Fibroblast of lung (primary cell): ENCODE data around the gene RAB8A. TPM values are rescaled to one million over a fixed set of nuclear protein-coding genes. Genes with fewer than 3 reads are reported as not detected.

Source experiments
- DNase-seq, 2 donors: peaks; one replicate each; pipeline versions ENCODE4 v3.0.0 to v3.0.0-alpha.2; 2010; ENCODE audit warnings: low read depth in 2 of 2
- H2AFZ ChIP-seq: 2 replicates; pipeline ENCODE4 v1.5.1; 2012; ENCODE audit warnings: low read length, control low read depth, inconsistent platforms
- H3K27ac ChIP-seq: 2 replicates; pipeline ENCODE4 v1.5.1; 2011; ENCODE audit warnings: low read length, control low read depth; ENCODE audit not compliant: insufficient read depth
- H3K27me3 ChIP-seq: 2 replicates; pipeline ENCODE4 v1.5.1; 2011; ENCODE audit warnings: mild to moderate bottlenecking, low read length; ENCODE audit not compliant: control insufficient read depth, insufficient read depth
- H3K36me3 ChIP-seq: 2 replicates; pipeline ENCODE4 v1.5.1; 2011; ENCODE audit warnings: low read length; ENCODE audit not compliant: control insufficient read depth, insufficient read depth
- H3K4me1 ChIP-seq: 2 replicates; pipeline ENCODE4 v1.5.1; 2011; ENCODE audit warnings: low read length; ENCODE audit not compliant: control insufficient read depth, insufficient read depth; ENCODE audit errors: extremely low read depth
- H3K4me2 ChIP-seq: 2 replicates; pipeline ENCODE4 v1.5.1; 2011; ENCODE audit warnings: low read length, control low read depth; ENCODE audit not compliant: insufficient read depth; ENCODE audit errors: extremely low read depth
- H3K4me3 ChIP-seq, 4 experiments: fragments of 200-600 bp in 1 of 4; sonication (generic) in 1 of 4; replicated peaks in 1 of 4; 2 replicates each; pipeline ENCODE4 v1.5.1; 2011 to 2016; ENCODE audit warnings: low read length in 4 of 4, low read depth in 3 of 4, mild to moderate bottlenecking in 3 of 4, control low read depth in 2 of 4, inconsistent platforms in 1 of 4, mixed read lengths in 1 of 4; ENCODE audit not compliant: insufficient read depth in 1 of 4; ENCODE audit errors: control extremely low read depth in 1 of 4
- H3K79me2 ChIP-seq: 2 replicates; pipeline ENCODE4 v1.5.1; 2012; ENCODE audit warnings: mild to moderate bottlenecking, low read length, inconsistent platforms; ENCODE audit not compliant: control insufficient read depth, insufficient read depth
- H3K9ac ChIP-seq: 2 replicates; pipeline ENCODE4 v1.5.1; 2011; ENCODE audit warnings: mild to moderate bottlenecking, low read length, control low read depth; ENCODE audit not compliant: insufficient read depth
- H3K9me3 ChIP-seq: 2 replicates; pipeline ENCODE4 v1.5.1; 2012; ENCODE audit warnings: low read depth, low read length; ENCODE audit not compliant: control insufficient read depth, insufficient read depth
- H4K20me1 ChIP-seq: 2 replicates; pipeline ENCODE4 v1.5.1; 2011; ENCODE audit warnings: low read length; ENCODE audit not compliant: control insufficient read depth, insufficient read depth; ENCODE audit errors: extremely low read depth
- EZH2 ChIP-seq: IDR thresholded peaks from 2 replicates; pipeline ENCODE4 v1.5.1; 2012; ENCODE audit warnings: low read length, control low read depth, mild to moderate bottlenecking; ENCODE audit errors: missing control alignments
- polyA plus RNA-seq, 2 donors: library from polyadenylated mRNA; depleted of rRNA in 1 of 2; stranded (reverse) in 1 of 2; unstranded in 1 of 2; fragments of >200 nt; gene quantifications; 2 replicates each; pipeline ENCODE4 v1.2.1, GENCODE V29; 2011 to 2012; ENCODE audit warnings: missing spikeins in 1 of 2
- total RNA-seq: library from RNA; depleted of rRNA; stranded (reverse); fragments of >200 nt; gene quantifications from 2 replicates; pipeline ENCODE4 v1.2.1, GENCODE V29; 2014
- TF ChIP-seq, protein P1 (sequence below), 2 donors: IDR thresholded peaks in 1 of 2; conservative IDR thresholded peaks in 1 of 2; 1 replicate in 1 of 2; 2 replicates in 1 of 2; pipeline ENCODE4 v1.5.1; 2011 to 2012; ENCODE audit warnings: low read length in 2 of 2, control low read depth in 1 of 2, inconsistent platforms in 1 of 2, low read depth in 1 of 2, mild to moderate bottlenecking in 1 of 2

The RAB8A gene
- total and polyA plus RNA-seq, 2 donors (not counting 1 experiment from before 2014, with no cell fraction given), result 77.6 to 104 TPM

DNA sequence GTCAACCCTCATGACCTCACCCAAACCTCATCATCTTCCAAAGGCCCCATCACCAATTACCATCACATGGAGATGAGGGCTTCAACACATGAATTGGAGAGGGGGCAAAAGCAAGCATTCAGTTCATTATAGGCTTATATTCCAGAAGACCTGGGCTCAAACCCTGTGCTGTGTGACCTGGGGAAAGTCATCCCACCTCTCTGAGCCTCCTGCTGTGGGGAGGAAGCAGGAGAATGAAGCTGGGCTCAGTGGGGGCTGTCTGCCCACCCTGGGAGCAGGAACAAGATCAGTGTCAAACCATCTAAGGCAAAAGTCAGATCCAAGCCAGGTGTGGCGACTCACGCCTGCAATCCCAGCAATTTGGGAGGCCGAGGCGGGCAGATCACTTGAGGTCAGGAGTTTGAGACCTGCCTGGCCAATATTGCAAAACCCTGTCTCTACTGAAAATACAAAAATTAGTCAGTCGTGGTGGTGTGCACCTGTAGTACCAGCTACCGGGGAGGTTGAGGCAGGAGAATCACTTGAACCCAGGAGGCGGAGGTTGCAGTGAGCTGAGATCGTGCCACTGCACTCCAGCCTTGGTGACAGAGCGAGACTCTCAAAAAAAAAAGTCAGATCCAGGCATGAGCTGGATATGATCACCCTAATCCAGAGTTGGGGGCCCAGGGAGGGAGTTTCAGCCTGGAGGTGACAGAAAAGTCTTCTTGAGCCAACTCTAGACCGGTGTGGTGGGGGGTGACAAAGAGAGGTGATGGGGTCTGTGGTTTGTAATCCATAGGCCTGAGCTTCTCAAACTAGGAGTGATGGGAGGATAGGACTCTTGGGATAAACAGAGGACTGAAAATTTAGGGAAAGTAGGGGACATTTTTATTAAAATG lies 37.0 kb upstream of the RAB8A start:
- peaks cover 6% of the 10 kb centered on the region for H3K36me3 ChIP-seq
- H3K27me3 ChIP-seq, result no peaks in the 10 kb centered on the region
- no peak for DNase-seq
- H3K4me3 ChIP-seq, result no peak overlapping the region
- peaks cover 2% of the 10 kb centered on the region for H4K20me1 ChIP-seq
- TF ChIP-seq, protein P1, sequence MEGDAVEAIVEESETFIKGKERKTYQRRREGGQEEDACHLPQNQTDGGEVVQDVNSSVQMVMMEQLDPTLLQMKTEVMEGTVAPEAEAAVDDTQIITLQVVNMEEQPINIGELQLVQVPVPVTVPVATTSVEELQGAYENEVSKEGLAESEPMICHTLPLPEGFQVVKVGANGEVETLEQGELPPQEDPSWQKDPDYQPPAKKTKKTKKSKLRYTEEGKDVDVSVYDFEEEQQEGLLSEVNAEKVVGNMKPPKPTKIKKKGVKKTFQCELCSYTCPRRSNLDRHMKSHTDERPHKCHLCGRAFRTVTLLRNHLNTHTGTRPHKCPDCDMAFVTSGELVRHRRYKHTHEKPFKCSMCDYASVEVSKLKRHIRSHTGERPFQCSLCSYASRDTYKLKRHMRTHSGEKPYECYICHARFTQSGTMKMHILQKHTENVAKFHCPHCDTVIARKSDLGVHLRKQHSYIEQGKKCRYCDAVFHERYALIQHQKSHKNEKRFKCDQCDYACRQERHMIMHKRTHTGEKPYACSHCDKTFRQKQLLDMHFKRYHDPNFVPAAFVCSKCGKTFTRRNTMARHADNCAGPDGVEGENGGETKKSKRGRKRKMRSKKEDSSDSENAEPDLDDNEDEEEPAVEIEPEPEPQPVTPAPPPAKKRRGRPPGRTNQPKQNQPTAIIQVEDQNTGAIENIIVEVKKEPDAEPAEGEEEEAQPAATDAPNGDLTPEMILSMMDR (conservative IDR thresholded peaks at IDR 0.05 in 1 of 2, IDR thresholded peaks at IDR 0.05 in 1 of 2; ENCODE audit: low read depth in 1 of 2, low read length in 2 of 2), result no peak
- no peak for TF ChIP-seq EZH2
- H3K9me3 ChIP-seq, result no peaks in the 10 kb centered on the region
- no peak overlapping the region for H3K27ac ChIP-seq
- H3K4me1 ChIP-seq, result no peaks in the 10 kb centered on the region
- no peak overlapping the region for H2AFZ ChIP-seq
- H3K79me2 ChIP-seq, result peaks cover 43% of the 10 kb centered on the region
- no peak overlapping the region for H3K9ac ChIP-seq
- no peak overlapping the region for H3K4me2 ChIP-seq

DNA sequence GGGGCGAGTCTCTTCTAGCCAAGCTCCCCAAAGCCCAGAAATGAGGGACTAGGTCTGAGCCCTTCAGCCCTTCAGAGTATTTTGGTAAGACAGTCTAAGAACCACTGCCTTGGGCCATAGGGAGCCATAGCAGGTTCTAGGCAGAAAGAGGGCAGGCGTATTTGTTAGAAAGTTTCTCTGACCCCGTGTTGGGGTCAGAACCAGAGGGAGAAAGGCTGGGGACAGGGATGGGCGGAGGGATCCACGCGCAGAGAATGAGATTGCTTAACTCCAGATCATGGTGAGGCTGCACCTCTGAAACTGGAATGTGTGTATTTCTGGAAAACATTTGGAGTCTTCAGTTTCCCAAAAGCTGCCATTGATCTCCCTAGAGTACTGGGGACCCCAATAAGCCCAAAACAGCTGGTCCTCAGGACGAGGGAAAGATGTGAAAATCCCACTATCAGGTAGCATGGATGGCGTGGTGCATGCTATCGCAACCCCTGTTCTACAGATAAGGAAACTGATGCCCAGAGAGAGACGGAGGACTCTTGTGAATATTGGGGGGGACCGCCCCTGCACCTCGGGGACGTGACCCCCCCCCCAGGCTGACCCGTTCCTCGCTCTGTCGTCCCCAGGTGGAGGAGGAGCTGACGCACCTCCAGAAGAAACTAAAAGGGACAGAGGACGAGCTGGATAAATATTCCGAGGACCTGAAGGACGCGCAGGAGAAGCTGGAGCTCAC lies 36.1 kb upstream of the RAB8A start:
- Histone ChIP-seq H4K20me1 (peaks cover 2% of the 10 kb centered on the region), H3K4me2 (peak overlapping the region; percentile 89), H3K27me3 (no peaks in the 10 kb centered on the region), H2AFZ (no peak overlapping the region), H3K4me1 (peaks cover 7% of the 10 kb centered on the region), H3K9ac (peak overlapping the region; percentile 68), H3K4me3 (peak overlapping the region; percentile 48 to 98 (median 64)), H3K36me3 (peaks cover 9% of the 10 kb centered on the region), H3K27ac (peak overlapping the region; percentile 92), H3K9me3 (no peaks in the 10 kb centered on the region), H3K79me2 (peaks cover 49% of the 10 kb centered on the region)
- TF ChIP-seq EZH2, result no peak
- TF ChIP-seq, protein P1 (conservative IDR thresholded peaks at IDR 0.05 in 1 of 2, IDR thresholded peaks at IDR 0.05 in 1 of 2; ENCODE audit: low read depth in 1 of 2, low read length in 2 of 2), result no peak
- peak in 1 of 2 donors; percentile 61 for DNase-seq
